Measurements from ENCODE around the gene OR2T2. TPM values are rescaled to one million over a fixed set of nuclear protein-coding genes. Genes with fewer than 3 reads are reported as not detected.
"Not testable (repeated sequence)": the region's sequence is repeated elsewhere in the genome, so short reads cannot be mapped to it uniquely, and the experiment has no call there.

The OR2T2 gene
- polyA plus RNA-seq, 1 donor from 2014 or later: not detected

- H3K27ac ChIP-seq (ENCODE audit: low read length): no peak overlapping the region
- H3K4me2 ChIP-seq (ENCODE audit: low read length): no peak overlapping the region
- H3K4me3 ChIP-seq (ENCODE audit: low read length): no peak overlapping the region
- no peaks in the 10 kb centered on the region for H3K36me3 ChIP-seq (ENCODE audit: insufficient read depth, low read length)
- H3K9ac ChIP-seq (ENCODE audit: low read length): no peak overlapping the region
- no peaks in the 10 kb centered on the region for H4K20me1 ChIP-seq (ENCODE audit: insufficient read depth)
- H3K27me3 ChIP-seq (ENCODE audit: insufficient read depth, low read depth, low read length): no peaks in the 10 kb centered on the region
- H3K9me2 ChIP-seq (ENCODE audit: insufficient read depth, low read length): no peaks in the 10 kb centered on the region
- no peaks in the 10 kb centered on the region for H3K79me2 ChIP-seq (replicated peaks; ENCODE audit: insufficient read depth, low read length)
- no peaks in the 10 kb centered on the region for H3F3A ChIP-seq (ENCODE audit: insufficient read depth, low read length, poor library complexity, severe bottlenecking)
- H3K9me3 ChIP-seq (ENCODE audit: low read length): no peaks in the 10 kb centered on the region
- no peak overlapping the region for H2AFZ ChIP-seq (ENCODE audit: low read depth, low read length)
- TF ChIP-seq MXI1 (conservative IDR thresholded peaks at IDR 0.05; ENCODE audit: poor library complexity, severe bottlenecking) (no peak), POLR2AphosphoS5 (IDR thresholded peaks at IDR 0.05) (no peak), SMC3 (conservative IDR thresholded peaks at IDR 0.05; ENCODE audit: poor library complexity) (no peak), REST (IDR thresholded peaks at IDR 0.05; ENCODE audit: borderline replicate concordance) (no peak), RAD21 (conservative IDR thresholded peaks at IDR 0.05) (no peak), TAF1 (IDR thresholded peaks at IDR 0.05; ENCODE audit: low read depth) (no peak)
Observed at GRCh38 chr1:248471154-248471553, 25.7 kb downstream of the OR2T2 start.

- H4K20me1 ChIP-seq (ENCODE audit: insufficient read depth); H2AFZ ChIP-seq (ENCODE audit: low read depth, low read length); H3K9me3 ChIP-seq (ENCODE audit: low read length); H3K9me2 ChIP-seq (ENCODE audit: insufficient read depth, low read length); H3K27ac ChIP-seq (ENCODE audit: low read length); H3K4me3 ChIP-seq (ENCODE audit: low read length); H3F3A ChIP-seq (ENCODE audit: insufficient read depth, low read length, poor library complexity, severe bottlenecking); H3K36me3 ChIP-seq (ENCODE audit: insufficient read depth, low read length); H3K27me3 ChIP-seq (ENCODE audit: insufficient read depth, low read depth, low read length); H3K9ac ChIP-seq (ENCODE audit: low read length); H3K79me2 ChIP-seq (replicated peaks; ENCODE audit: insufficient read depth, low read length); H3K4me2 ChIP-seq (ENCODE audit: low read length): not testable (repeated sequence)
Observed at GRCh38 chr1:248472111-248472510, 26.7 kb downstream of the OR2T2 start.

- not testable (repeated sequence) for H3K27me3 ChIP-seq (ENCODE audit: insufficient read depth, low read depth, low read length)
Observed at GRCh38 chr1:248473051-248473450, 27.6 kb downstream of the OR2T2 start, which contains the start of gene OR2T3. Gene OR2T3 (plus strand): TSS chr1:248473351. CDS start chr1:248473351, 0 bp downstream.

GRCh38 chr1:248475660-248476059, 30.2 kb downstream of the OR2T2 start:
- not testable (repeated sequence) for H3K4me3 ChIP-seq (ENCODE audit: low read length); H3K27ac ChIP-seq (ENCODE audit: low read length); H3K9me2 ChIP-seq (ENCODE audit: insufficient read depth, low read length); H2AFZ ChIP-seq (ENCODE audit: low read depth, low read length); H3F3A ChIP-seq (ENCODE audit: insufficient read depth, low read length, poor library complexity, severe bottlenecking); H3K36me3 ChIP-seq (ENCODE audit: insufficient read depth, low read length); H3K27me3 ChIP-seq (ENCODE audit: insufficient read depth, low read depth, low read length); H4K20me1 ChIP-seq (ENCODE audit: insufficient read depth); H3K9ac ChIP-seq (ENCODE audit: low read length); H3K9me3 ChIP-seq (ENCODE audit: low read length); H3K79me2 ChIP-seq (replicated peaks; ENCODE audit: insufficient read depth, low read length); H3K4me2 ChIP-seq (ENCODE audit: low read length)

More at GRCh38 chr1:248473051-248473450, 27.6 kb downstream of the OR2T2 start, which contains the start of gene OR2T3:
- not testable (repeated sequence) for H2AFZ ChIP-seq (ENCODE audit: low read depth, low read length); H3F3A ChIP-seq (ENCODE audit: insufficient read depth, low read length, poor library complexity, severe bottlenecking); H3K9me2 ChIP-seq (ENCODE audit: insufficient read depth, low read length); H3K36me3 ChIP-seq (ENCODE audit: insufficient read depth, low read length); H3K4me2 ChIP-seq (ENCODE audit: low read length); H3K79me2 ChIP-seq (replicated peaks; ENCODE audit: insufficient read depth, low read length); H4K20me1 ChIP-seq (ENCODE audit: insufficient read depth); H3K4me3 ChIP-seq (ENCODE audit: low read length); H3K9me3 ChIP-seq (ENCODE audit: low read length); H3K9ac ChIP-seq (ENCODE audit: low read length); H3K27ac ChIP-seq (ENCODE audit: low read length)

- H3K4me2 ChIP-seq (ENCODE audit: low read length); H3K79me2 ChIP-seq (replicated peaks; ENCODE audit: insufficient read depth, low read length); H3K36me3 ChIP-seq (ENCODE audit: insufficient read depth, low read length): not testable (repeated sequence)
Observed at GRCh38 chr1:248481686-248482579, 36.5 kb downstream of the OR2T2 start.

GRCh38 chr1:248488289-248488688, 42.9 kb downstream of the OR2T2 start, which contains the start of gene OR2T5:
Gene OR2T5 (plus strand): TSS chr1:248488589. CDS start chr1:248488589, 0 bp downstream.
- not testable (repeated sequence) for H3K27ac ChIP-seq (ENCODE audit: low read length); H3K36me3 ChIP-seq (ENCODE audit: insufficient read depth, low read length); H3K79me2 ChIP-seq (replicated peaks; ENCODE audit: insufficient read depth, low read length); H3K27me3 ChIP-seq (ENCODE audit: insufficient read depth, low read depth, low read length); H3K4me3 ChIP-seq (ENCODE audit: low read length); H3F3A ChIP-seq (ENCODE audit: insufficient read depth, low read length, poor library complexity, severe bottlenecking); H3K9me2 ChIP-seq (ENCODE audit: insufficient read depth, low read length); H3K4me2 ChIP-seq (ENCODE audit: low read length); H3K9me3 ChIP-seq (ENCODE audit: low read length); H4K20me1 ChIP-seq (ENCODE audit: insufficient read depth); H3K9ac ChIP-seq (ENCODE audit: low read length); H2AFZ ChIP-seq (ENCODE audit: low read depth, low read length)

More at GRCh38 chr1:248481686-248482579, 36.5 kb downstream of the OR2T2 start:
- H3K9ac ChIP-seq (ENCODE audit: low read length); H3K9me3 ChIP-seq (ENCODE audit: low read length); H3K27ac ChIP-seq (ENCODE audit: low read length); H3K4me3 ChIP-seq (ENCODE audit: low read length); H3K27me3 ChIP-seq (ENCODE audit: insufficient read depth, low read depth, low read length); H3F3A ChIP-seq (ENCODE audit: insufficient read depth, low read length, poor library complexity, severe bottlenecking); H4K20me1 ChIP-seq (ENCODE audit: insufficient read depth); H3K9me2 ChIP-seq (ENCODE audit: insufficient read depth, low read length); H2AFZ ChIP-seq (ENCODE audit: low read depth, low read length): not testable (repeated sequence)
